Subcutaneous adipose tissue (tissue), 4 donors: ENCODE data around the gene TNFRSF4. TPM values are rescaled to one million over a fixed set of nuclear protein-coding genes. Genes with fewer than 3 reads are reported as not detected.

ENCODE experiments used
- total RNA-seq, 4 donors: library from RNA; depleted of rRNA; stranded (reverse); fragments of >200 nt; gene quantifications; one replicate each; pipeline ENCODE4 v1.1.0, GENCODE V29; 2016
- TF ChIP-seq, protein P1 (sequence below): fragments of 450-650 bp; IDR thresholded peaks from one replicate; pipeline ENCODE4 v1.5.1; 2016; ENCODE audit warnings: low read depth, mild to moderate bottlenecking, control low read depth, antibody characterized with exemption, moderate library complexity

The TNFRSF4 gene
- total RNA-seq, 4 donors from 2014 or later = 0.68 to 4.7 (median 1.6) TPM; not detected in 1

DNA sequence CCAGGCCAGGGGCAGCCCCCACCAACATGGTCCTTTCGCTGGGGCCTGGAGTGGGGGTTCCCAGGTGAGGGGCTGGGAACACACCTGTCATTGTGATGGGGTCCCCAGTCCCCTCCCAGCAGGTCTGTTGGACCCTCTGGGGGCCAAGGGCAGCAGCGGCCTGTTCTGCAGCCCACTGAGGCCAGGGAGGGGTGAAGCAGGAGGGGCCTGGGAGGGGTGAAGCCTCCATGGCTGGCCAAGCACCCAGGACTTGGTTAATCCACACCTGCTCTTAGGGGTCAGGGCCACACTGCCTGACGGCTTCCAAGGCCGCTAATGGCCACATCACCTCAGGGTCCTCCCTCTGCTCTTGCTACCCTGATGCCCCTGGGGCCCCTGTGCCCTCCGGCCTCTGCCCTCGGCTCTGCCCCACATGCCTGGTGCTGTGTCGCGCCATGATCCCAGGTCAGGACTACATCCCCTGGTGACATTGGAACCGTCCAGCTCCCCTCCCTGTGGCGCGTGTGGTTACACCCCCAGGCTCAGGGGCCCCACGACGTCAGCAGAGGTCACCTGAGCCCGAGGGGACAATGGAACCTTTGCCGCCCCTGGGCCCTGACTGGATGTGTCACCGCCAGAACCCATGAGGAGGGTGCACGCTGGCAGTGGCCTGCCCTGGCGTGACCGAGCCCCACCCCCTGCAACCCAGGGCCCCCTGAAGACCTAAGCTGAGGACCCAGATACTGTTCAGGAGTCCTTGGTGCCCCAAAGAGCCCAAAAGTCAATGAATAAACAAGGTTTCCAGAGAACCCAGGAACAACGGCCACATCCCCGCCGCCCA, 14.6 kb downstream of the TNFRSF4 start:
- TF ChIP-seq, protein P1, sequence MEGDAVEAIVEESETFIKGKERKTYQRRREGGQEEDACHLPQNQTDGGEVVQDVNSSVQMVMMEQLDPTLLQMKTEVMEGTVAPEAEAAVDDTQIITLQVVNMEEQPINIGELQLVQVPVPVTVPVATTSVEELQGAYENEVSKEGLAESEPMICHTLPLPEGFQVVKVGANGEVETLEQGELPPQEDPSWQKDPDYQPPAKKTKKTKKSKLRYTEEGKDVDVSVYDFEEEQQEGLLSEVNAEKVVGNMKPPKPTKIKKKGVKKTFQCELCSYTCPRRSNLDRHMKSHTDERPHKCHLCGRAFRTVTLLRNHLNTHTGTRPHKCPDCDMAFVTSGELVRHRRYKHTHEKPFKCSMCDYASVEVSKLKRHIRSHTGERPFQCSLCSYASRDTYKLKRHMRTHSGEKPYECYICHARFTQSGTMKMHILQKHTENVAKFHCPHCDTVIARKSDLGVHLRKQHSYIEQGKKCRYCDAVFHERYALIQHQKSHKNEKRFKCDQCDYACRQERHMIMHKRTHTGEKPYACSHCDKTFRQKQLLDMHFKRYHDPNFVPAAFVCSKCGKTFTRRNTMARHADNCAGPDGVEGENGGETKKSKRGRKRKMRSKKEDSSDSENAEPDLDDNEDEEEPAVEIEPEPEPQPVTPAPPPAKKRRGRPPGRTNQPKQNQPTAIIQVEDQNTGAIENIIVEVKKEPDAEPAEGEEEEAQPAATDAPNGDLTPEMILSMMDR = no peak

GRCh38 chr1:1198423-1199140, 15.4 kb downstream of the TNFRSF4 start:
- TF ChIP-seq, protein P1 = no peak

DNA sequence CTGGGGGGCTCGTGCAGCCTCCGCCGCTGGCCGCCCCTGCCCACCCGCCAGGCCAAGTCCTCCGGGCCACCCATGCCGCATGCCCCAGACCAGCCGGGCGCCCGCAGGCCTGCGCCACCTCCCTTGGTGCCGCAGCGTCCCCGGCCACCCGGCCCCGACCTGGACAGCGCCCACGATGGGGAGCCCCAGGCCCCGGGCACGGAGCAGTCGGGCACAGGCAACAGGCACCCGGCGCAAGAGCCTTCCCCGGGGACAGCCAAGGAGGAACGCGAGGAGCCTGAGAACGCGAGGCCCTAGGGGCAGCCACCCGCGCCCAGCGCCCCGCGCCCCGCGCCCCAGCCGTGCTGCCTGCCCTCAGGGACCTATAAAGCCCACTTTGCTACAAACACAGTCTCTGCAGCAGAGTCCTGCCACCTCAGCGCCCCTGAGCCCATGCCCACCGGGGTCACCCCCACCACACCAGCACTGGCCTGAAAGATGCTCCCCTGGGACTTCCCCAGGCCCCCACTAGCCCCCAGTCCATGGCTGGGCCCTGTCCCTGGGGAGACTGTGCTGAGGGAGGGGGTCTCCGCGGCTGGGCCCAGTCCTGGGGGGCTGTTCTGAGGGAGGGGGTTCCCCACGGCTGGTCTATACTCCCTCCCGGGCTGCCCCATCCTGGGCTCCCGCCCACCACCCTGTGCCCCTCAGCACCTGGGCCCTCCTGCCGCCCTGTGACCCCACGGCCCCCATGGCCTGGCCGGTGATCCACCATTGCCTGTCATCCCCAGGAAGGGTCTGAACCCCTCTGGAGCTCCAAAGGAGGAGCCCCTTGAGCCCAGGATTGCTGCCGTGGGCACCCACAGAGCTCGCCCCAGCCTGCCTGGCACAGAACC, 16.2 kb downstream of the TNFRSF4 start:
- TF ChIP-seq, protein P1 = no peak

GRCh38 chr1:1197188-1197500, 16.8 kb downstream of the TNFRSF4 start:
- TF ChIP-seq, protein P1 = no peak

GRCh38 chr1:1196431-1197187, 17.3 kb downstream of the TNFRSF4 start:
- TF ChIP-seq, protein P1 = no peak

GRCh38 chr1:1194723-1195122, 19.2 kb downstream of the TNFRSF4 start:
- TF ChIP-seq, protein P1 = no peak
